Gastrocnemius medialis (tissue), 4 donors: ENCODE measurements around the gene ADGRF5.

Experiments used
- POLR2A ChIP-seq, 2 donors: fragments of 450-650 bp; IDR thresholded peaks; one replicate each; pipeline ENCODE4 v1.6.1; 2017; ENCODE audit warnings: antibody characterized with exemption in 2 of 2, mild to moderate bottlenecking in 2 of 2, moderate library complexity in 2 of 2
- TF ChIP-seq, protein P1 (sequence below), 5 experiments: fragments of 450-650 bp in 3 of 5; fragments of 200-600 bp in 2 of 5; sonication (generic) in 2 of 5; IDR thresholded peaks in 4 of 5; conservative IDR thresholded peaks in 1 of 5; 1 replicate in 4 of 5; 2 replicates in 1 of 5; pipeline ENCODE4 v1.5.1; 2016 to 2019; ENCODE audit warnings: antibody characterized with exemption in 5 of 5, mild to moderate bottlenecking in 3 of 5, moderate library complexity in 3 of 5

GRCh38 chr6:46925563-46926253 lies 4.0 kb upstream of the ADGRF5 start:
- no peak for TF ChIP-seq POLR2A (IDR thresholded peaks at IDR 0.05)
- TF ChIP-seq, protein P1, sequence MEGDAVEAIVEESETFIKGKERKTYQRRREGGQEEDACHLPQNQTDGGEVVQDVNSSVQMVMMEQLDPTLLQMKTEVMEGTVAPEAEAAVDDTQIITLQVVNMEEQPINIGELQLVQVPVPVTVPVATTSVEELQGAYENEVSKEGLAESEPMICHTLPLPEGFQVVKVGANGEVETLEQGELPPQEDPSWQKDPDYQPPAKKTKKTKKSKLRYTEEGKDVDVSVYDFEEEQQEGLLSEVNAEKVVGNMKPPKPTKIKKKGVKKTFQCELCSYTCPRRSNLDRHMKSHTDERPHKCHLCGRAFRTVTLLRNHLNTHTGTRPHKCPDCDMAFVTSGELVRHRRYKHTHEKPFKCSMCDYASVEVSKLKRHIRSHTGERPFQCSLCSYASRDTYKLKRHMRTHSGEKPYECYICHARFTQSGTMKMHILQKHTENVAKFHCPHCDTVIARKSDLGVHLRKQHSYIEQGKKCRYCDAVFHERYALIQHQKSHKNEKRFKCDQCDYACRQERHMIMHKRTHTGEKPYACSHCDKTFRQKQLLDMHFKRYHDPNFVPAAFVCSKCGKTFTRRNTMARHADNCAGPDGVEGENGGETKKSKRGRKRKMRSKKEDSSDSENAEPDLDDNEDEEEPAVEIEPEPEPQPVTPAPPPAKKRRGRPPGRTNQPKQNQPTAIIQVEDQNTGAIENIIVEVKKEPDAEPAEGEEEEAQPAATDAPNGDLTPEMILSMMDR (IDR thresholded peaks at IDR 0.05 in 4 of 5, conservative IDR thresholded peaks at IDR 0.05 in 1 of 5): no peak
